Lung (tissue), 12 donors: Measurements from ENCODE around the gene KCNQ1OT1. TPM values are rescaled to one million over a fixed set of nuclear protein-coding genes. Genes with fewer than 3 reads are reported as not detected.

Experiments
- ATAC-seq: fragments of 200-7000 bp; cut with Tn5 transposase; one replicate; pipeline ENCODE4 v1.9.1; 2020; ENCODE audit warnings: moderate number of reproducible peaks; ENCODE audit not compliant: insufficient read depth, low FRiP score
- DNase-seq, 3 donors: peaks; one replicate each; pipeline ENCODE4 v3.0.0-alpha.2; 2013 to 2017
- H3K27ac ChIP-seq, 2 donors: one replicate each; pipeline ENCODE4 v1.5.1; 2013; ENCODE audit warnings: mild to moderate bottlenecking in 2 of 2, moderate library complexity in 2 of 2, control low read depth in 1 of 2, inconsistent platforms in 1 of 2, low read depth in 1 of 2, low read length in 1 of 2
- H3K27me3 ChIP-seq, 3 donors: one replicate each; pipeline ENCODE4 v1.5.1; 2013; ENCODE audit warnings: low read length in 2 of 3; ENCODE audit not compliant: control insufficient read depth in 3 of 3, insufficient read depth in 3 of 3
- H3K36me3 ChIP-seq, 4 donors: one replicate each; pipeline ENCODE4 v1.5.1; 2013; ENCODE audit warnings: low read length in 4 of 4, mild to moderate bottlenecking in 1 of 4, moderate library complexity in 1 of 4; ENCODE audit not compliant: control insufficient read depth in 4 of 4, insufficient read depth in 4 of 4
- H3K4me1 ChIP-seq, 5 donors: one replicate each; pipeline ENCODE4 v1.5.1; 2013; ENCODE audit warnings: low read length in 5 of 5, mild to moderate bottlenecking in 2 of 5, moderate library complexity in 1 of 5; ENCODE audit not compliant: control insufficient read depth in 5 of 5, insufficient read depth in 5 of 5
- H3K4me3 ChIP-seq: one replicate; pipeline ENCODE4 v1.5.1; 2013; ENCODE audit warnings: mild to moderate bottlenecking, control low read depth, moderate library complexity
- H3K9ac ChIP-seq, 2 donors: one replicate each; pipeline ENCODE4 v1.5.1; 2013; ENCODE audit warnings: low read length in 2 of 2, control low read depth in 1 of 2; ENCODE audit not compliant: insufficient read depth in 1 of 2
- H3K9me3 ChIP-seq, 4 donors: one replicate each; pipeline ENCODE4 v1.5.1; 2013; ENCODE audit warnings: low read length in 3 of 4, mild to moderate bottlenecking in 1 of 4, moderate library complexity in 1 of 4; ENCODE audit not compliant: control insufficient read depth in 4 of 4, insufficient read depth in 3 of 4
- WGBS, 2 donors: extraction: QIAGEN DNeasy Blood & Tissue Kit; methylation state at CpG; one replicate each; pipeline ENCODE4 v1.1.7; 2013; 5-methylcytosine and 5-hydroxymethylcytosine counted together
- polyA plus RNA-seq, 2 donors: library from polyadenylated mRNA; stranded (reverse); fragments of 200-250 nt; gene quantifications; one replicate each; pipeline ENCODE4 v1.2.1, GENCODE V29; 2013
- total RNA-seq, 2 donors: library from RNA; depleted of rRNA in 1 of 2; stranded (reverse); fragments of >200 nt in 1 of 2; gene quantifications; one replicate each; pipeline ENCODE4 v1.2.1, GENCODE V29; 2014 to 2021
- TF ChIP-seq, protein P1 (sequence below): IDR thresholded peaks from 2 replicates; pipeline ENCODE4 v1.5.1; 2012; ENCODE audit warnings: mild to moderate bottlenecking; ENCODE audit errors: control extremely low read depth, extremely low read depth
- donor health status: control.
- donor health status: control.
- donor health status: Bipolar disorder and iron deficiency.
- donor health status: healthy.
- donor health status: DM: yes; HTN: yes; CAD: no.

KCNQ1OT1 gene
- total and polyA plus RNA-seq, 4 donors: 0.02 to 14.5 (median 1.7) TPM

DNA sequence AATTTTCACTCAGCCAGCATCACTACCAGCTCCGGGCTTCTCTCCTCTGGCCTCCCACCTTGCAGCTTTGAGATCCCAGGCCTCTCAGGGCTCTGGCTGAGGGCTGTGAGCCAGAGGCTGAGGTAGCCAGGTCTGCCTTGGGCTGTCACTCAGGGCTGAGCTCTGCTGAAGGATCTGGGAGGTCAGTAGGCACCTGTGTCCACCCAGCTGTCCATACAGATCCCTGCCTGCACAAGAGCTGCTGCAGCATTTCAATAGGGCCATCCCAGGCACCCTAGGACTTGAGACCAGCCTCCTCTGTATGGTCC, 12.6 kb downstream of the KCNQ1OT1 start:
- H3K36me3 ChIP-seq: peaks cover 0 to 3% (median 0%) of the 10 kb centered on the region in 4 donors
- no peak overlapping the region for H3K4me3 ChIP-seq
- no peak overlapping the region for H3K9ac ChIP-seq
- TF ChIP-seq, protein P1, sequence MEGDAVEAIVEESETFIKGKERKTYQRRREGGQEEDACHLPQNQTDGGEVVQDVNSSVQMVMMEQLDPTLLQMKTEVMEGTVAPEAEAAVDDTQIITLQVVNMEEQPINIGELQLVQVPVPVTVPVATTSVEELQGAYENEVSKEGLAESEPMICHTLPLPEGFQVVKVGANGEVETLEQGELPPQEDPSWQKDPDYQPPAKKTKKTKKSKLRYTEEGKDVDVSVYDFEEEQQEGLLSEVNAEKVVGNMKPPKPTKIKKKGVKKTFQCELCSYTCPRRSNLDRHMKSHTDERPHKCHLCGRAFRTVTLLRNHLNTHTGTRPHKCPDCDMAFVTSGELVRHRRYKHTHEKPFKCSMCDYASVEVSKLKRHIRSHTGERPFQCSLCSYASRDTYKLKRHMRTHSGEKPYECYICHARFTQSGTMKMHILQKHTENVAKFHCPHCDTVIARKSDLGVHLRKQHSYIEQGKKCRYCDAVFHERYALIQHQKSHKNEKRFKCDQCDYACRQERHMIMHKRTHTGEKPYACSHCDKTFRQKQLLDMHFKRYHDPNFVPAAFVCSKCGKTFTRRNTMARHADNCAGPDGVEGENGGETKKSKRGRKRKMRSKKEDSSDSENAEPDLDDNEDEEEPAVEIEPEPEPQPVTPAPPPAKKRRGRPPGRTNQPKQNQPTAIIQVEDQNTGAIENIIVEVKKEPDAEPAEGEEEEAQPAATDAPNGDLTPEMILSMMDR: no peak
- no peaks in the 10 kb centered on the region for H3K9me3 ChIP-seq
- 86 to 93% methylated on average over 1 of the region's 1 CpG for WGBS, 2 donors
- no peak for ATAC-seq
- peak overlapping the region in 1 of 2 donors; percentile 16 for H3K27ac ChIP-seq
- DNase-seq: no peak
- H3K4me1 ChIP-seq: peaks cover 0 to 46% (median 29%) of the 10 kb centered on the region in 5 donors
- H3K27me3 ChIP-seq: no peaks in the 10 kb centered on the region

DNA sequence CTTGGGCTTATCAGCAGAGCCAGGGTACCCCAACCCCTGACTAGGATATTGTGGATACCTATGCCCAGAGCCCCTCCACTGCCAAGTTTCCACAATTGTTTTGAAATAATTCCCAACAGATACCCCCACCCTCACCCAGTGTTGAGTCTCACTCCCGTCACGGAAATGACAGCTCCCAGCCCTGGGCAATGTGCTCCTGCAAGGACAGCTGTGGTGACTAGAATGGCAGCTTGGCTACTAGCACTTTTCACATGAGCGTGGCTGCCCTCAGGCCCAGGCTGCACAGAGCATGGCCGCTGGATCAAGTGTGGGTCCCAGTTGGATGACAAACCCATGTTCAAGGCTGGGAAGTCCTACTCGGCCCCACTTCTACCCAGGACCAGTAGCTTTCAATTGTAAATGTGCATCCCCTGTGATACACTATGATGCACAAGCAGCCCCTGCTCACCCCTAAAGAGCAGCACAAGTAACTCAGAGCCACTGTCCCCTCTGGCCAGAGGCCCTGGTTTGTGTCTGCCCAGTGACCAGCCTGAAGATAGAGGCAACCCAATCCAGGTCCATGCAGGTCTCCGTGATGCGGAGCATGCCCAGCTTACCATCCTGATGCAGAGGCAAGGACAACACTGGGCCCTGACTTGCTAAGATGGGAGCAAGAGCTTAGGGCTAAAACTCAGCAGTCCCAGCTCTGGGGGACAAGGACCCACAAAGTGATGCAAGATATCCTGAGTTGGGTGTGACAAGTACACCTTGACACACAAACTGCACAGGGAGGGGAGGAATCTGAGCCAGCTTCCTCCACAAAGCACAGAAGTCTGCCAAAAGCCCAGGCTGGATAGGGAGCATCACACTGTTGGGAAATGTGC, 13.2 kb downstream of the KCNQ1OT1 start:
- Histone ChIP-seq H3K27me3 (no peaks in the 10 kb centered on the region), H3K36me3 (peaks cover 0 to 3% (median 0%) of the 10 kb centered on the region in 4 donors), H3K9me3 (no peaks in the 10 kb centered on the region), H3K9ac (no peak overlapping the region), H3K27ac (peak overlapping the region in 1 of 2 donors; percentile 6), H3K4me1 (peaks cover 0 to 41% (median 29%) of the 10 kb centered on the region in 5 donors), H3K4me3 (no peak overlapping the region)
- no peak for ATAC-seq
- DNase-seq: no peak
- TF ChIP-seq, protein P1: no peak
- WGBS, 2 donors: 95% methylated on average over 7 of the region's 7 CpGs

DNA sequence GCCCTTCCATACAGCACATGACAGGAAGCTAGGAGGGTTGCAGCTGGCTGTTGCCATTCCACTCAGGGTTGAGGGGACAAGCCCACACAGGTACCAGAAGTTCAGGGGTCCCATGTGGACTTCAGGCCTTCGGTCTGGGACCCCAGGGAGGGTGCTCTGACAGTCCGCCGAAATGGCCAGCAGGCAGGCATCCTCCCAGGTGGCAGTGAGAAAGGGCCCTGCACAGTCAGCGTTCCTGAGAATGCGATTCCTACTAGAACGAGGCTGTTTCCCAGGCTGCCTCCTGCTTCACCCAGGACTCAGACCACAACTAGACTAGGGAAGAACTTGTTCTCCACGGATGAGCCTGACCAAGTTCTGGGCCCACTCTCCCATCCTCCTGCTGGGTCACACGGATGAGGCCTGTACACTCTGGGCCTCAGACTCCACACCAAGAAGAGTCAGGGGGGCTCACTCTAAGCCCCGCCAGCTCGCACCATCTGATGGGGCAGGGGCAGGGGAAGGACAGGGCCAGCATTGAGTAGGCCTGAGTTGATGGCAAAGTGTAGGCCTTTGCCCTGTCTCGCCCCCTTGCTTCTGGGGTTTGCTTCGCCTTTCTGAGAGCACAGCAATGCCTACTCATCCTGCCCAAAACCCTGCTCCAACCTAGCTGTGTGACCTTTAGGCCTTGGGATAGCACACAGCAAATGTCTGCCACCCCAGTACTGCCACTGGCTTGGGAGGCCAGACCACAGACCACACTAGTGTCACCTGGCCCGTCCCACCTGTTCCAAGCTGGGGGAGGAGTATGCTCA, 14.0 kb downstream of the KCNQ1OT1 start:
- TF ChIP-seq, protein P1: no peak
- H3K4me3 ChIP-seq: no peak overlapping the region
- no peak overlapping the region for H3K9ac ChIP-seq
- no peaks in the 10 kb centered on the region for H3K27me3 ChIP-seq
- no peaks in the 10 kb centered on the region for H3K9me3 ChIP-seq
- ATAC-seq: no peak
- 96 to 97% methylated on average over 13 of the region's 13 CpGs for WGBS, 2 donors
- H3K36me3 ChIP-seq: peaks cover 0 to 3% (median 0%) of the 10 kb centered on the region in 4 donors
- DNase-seq: no peak
- peaks cover 0 to 33% (median 29%) of the 10 kb centered on the region in 5 donors for H3K4me1 ChIP-seq
- H3K27ac ChIP-seq: no peak overlapping the region
